ENCODE results near the gene TOM1. TPM values are rescaled to one million over a fixed set of nuclear protein-coding genes. Genes with fewer than 3 reads are reported as not detected.
A peak's percentile ranks its signal among the peaks of the same experiment; 100 is the strongest.

Gene TOM1
- total and polyA plus RNA-seq, 2 of the 13 experiments (the other 11 are each of a cell fraction or from before 2014, with no cell fraction given) = 30.8 to 87.3 TPM

DNA sequence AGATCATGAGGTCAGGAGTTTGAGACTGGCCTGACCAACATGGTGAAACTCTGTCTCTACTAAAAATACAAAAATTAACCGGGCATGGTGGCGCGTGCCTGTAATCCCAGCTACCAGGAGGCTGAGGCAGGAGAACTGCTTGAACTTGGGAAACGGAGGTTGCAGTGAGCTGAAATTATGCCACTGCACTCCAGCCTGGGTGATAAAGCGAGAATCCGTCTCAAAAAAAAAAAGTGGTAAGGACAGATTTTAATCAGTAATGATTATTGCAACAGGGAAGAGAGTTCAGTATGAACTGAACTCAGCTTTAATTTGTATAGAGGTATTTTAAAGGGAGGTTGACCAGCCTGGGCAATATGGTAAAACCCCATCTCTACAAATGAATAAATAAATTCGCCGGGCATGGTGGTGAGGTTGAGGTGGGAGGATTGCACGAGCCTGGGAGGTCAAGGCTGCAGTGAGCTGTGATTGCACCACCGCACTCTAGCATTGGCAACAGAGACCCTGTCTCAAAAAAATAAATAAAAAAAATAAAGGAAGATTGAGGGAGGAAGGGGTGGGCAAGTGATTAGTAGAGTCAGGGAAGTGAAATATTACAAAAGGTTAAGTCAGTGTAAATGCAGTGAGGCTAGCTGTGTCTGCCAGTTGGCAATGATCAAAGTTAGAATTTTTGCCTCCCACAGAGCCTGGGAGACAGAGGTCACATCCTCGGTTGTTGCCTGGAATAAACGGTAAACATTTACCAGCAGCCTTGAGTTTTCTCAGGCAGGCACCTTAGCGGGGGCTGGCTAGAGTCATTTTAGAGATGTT, 97.6 kb downstream of the TOM1 start (continued):
- TF ChIP-seq, protein P1, sequence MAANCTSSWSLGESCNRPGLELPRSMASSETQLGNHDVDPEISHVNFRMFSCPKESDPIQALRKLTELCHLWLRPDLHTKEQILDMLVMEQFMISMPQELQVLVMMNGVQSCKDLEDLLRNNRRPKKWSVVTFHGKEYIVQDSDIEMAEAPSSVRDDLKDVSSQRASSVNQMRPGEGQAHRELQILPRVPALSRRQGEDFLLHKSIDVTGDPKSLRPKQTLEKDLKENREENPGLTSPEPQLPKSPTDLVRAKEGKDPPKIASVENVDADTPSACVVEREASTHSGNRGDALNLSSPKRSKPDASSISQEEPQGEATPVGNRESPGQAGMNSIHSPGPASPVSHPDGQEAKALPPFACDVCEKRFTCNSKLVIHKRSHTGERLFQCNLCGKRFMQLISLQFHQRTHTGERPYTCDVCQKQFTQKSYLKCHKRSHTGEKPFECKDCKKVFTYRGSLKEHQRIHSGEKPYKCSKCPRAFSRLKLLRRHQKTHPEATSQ (CRISPR knock-in tag; IDR thresholded peaks at IDR 0.05; ENCODE audit: borderline replicate concordance) = no peak
- TF ChIP-seq CHD2 (IDR thresholded peaks at IDR 0.05; ENCODE audit: low read depth, low read length) (no peak), SNAI1 (CRISPR knock-in tag; IDR thresholded peaks at IDR 0.05; ENCODE audit: borderline replicate concordance) (no peak), BORCS8-MEF2B (CRISPR knock-in tag; IDR thresholded peaks at IDR 0.05) (no peak), HNF4G (IDR thresholded peaks at IDR 0.05; ENCODE audit: borderline replicate concordance, low read depth, low read length) (peak; percentile 55; the same call in 1 of the 2 replicates), HNF4G (CRISPR knock-in tag; IDR thresholded peaks at IDR 0.05; ENCODE audit: borderline replicate concordance, low read depth) (no peak), ZNF367 (CRISPR knock-in tag; IDR thresholded peaks at IDR 0.05; ENCODE audit: borderline replicate concordance) (no peak), MYNN (CRISPR knock-in tag; IDR thresholded peaks at IDR 0.05; ENCODE audit: low read depth) (no peak), ZNF205 (CRISPR knock-in tag; IDR thresholded peaks at IDR 0.05) (no peak), SETDB1 (CRISPR knock-in tag; IDR thresholded peaks at IDR 0.05; ENCODE audit: borderline replicate concordance) (no peak), KLF13 (CRISPR knock-in tag; IDR thresholded peaks at IDR 0.05) (no peak)
- TF ChIP-seq, protein P2, sequence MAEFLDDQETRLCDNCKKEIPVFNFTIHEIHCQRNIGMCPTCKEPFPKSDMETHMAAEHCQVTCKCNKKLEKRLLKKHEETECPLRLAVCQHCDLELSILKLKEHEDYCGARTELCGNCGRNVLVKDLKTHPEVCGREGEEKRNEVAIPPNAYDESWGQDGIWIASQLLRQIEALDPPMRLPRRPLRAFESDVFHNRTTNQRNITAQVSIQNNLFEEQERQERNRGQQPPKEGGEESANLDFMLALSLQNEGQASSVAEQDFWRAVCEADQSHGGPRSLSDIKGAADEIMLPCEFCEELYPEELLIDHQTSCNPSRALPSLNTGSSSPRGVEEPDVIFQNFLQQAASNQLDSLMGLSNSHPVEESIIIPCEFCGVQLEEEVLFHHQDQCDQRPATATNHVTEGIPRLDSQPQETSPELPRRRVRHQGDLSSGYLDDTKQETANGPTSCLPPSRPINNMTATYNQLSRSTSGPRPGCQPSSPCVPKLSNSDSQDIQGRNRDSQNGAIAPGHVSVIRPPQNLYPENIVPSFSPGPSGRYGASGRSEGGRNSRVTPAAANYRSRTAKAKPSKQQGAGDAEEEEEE (CRISPR knock-in tag; IDR thresholded peaks at IDR 0.05; ENCODE audit: borderline replicate concordance) = no peak
- TF ChIP-seq, protein P3, sequence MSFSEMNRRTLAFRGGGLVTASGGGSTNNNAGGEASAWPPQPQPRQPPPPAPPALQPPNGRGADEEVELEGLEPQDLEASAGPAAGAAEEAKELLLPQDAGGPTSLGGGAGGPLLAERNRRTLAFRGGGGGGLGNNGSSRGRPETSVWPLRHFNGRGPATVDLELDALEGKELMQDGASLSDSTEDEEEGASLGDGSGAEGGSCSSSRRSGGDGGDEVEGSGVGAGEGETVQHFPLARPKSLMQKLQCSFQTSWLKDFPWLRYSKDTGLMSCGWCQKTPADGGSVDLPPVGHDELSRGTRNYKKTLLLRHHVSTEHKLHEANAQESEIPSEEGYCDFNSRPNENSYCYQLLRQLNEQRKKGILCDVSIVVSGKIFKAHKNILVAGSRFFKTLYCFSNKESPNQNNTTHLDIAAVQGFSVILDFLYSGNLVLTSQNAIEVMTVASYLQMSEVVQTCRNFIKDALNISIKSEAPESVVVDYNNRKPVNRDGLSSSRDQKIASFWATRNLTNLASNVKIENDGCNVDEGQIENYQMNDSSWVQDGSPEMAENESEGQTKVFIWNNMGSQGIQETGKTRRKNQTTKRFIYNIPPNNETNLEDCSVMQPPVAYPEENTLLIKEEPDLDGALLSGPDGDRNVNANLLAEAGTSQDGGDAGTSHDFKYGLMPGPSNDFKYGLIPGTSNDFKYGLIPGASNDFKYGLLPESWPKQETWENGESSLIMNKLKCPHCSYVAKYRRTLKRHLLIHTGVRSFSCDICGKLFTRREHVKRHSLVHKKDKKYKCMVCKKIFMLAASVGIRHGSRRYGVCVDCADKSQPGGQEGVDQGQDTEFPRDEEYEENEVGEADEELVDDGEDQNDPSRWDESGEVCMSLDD (CRISPR knock-in tag; IDR thresholded peaks at IDR 0.05; ENCODE audit: borderline replicate concordance) = no peak; the same call in 1 of the 2 replicates
- TF ChIP-seq, protein P4, sequence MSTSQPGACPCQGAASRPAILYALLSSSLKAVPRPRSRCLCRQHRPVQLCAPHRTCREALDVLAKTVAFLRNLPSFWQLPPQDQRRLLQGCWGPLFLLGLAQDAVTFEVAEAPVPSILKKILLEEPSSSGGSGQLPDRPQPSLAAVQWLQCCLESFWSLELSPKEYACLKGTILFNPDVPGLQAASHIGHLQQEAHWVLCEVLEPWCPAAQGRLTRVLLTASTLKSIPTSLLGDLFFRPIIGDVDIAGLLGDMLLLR (CRISPR knock-in tag; IDR thresholded peaks at IDR 0.05) = no peak
- TF ChIP-seq, protein P5, sequence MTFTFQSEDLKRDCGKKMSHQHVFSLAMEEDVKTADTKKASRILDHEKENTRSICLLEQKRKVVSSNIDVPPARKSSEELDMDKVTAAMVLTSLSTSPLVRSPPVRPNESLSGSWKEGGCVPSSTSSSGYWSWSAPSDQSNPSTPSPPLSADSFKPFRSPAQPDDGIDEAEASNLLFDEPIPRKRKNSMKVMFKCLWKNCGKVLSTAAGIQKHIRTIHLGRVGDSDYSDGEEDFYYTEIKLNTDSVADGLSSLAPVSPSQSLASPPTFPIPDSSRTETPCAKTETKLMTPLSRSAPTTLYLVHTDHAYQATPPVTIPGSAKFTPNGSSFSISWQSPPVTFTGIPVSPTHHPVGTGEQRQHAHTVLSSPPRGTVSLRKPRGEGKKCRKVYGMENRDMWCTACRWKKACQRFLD (CRISPR knock-in tag; IDR thresholded peaks at IDR 0.05; ENCODE audit: borderline replicate concordance) = no peak
- TF ChIP-seq, protein P6, sequence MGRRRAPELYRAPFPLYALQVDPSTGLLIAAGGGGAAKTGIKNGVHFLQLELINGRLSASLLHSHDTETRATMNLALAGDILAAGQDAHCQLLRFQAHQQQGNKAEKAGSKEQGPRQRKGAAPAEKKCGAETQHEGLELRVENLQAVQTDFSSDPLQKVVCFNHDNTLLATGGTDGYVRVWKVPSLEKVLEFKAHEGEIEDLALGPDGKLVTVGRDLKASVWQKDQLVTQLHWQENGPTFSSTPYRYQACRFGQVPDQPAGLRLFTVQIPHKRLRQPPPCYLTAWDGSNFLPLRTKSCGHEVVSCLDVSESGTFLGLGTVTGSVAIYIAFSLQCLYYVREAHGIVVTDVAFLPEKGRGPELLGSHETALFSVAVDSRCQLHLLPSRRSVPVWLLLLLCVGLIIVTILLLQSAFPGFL (CRISPR knock-in tag; IDR thresholded peaks at IDR 0.05) = no peak
- TF ChIP-seq, protein P7, sequence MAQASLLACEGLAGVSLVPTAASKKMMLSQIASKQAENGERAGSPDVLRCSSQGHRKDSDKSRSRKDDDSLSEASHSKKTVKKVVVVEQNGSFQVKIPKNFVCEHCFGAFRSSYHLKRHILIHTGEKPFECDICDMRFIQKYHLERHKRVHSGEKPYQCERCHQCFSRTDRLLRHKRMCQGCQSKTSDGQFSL (CRISPR knock-in tag; IDR thresholded peaks at IDR 0.05) = no peak
- TF ChIP-seq, protein P8, sequence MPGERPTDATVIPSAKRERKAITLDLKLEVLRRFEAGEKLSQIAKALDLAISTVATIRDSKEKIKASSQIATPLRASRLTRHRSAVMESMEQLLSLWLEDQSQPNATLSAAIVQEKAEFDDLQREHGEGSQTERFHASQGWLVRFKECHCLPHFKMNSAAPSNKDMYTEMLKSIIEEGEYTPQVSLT (CRISPR knock-in tag; IDR thresholded peaks at IDR 0.05; ENCODE audit: borderline replicate concordance, low read depth) = no peak
